GM04504 (cell line): ENCODE results near the gene TMCO4.
"Not testable (repeated sequence)": the region's sequence is repeated elsewhere in the genome, so short reads cannot be mapped to it uniquely, and the experiment has no call there.

ENCODE experiments used
- DNase-seq: peaks from one replicate; pipeline ENCODE4 v3.0.0-alpha.2; 2012; ENCODE audit warnings: low read depth

TMCO4 gene

GRCh38 chr1:19812875-19813642 is 13.3 kb upstream of the TMCO4 start:
- DNase-seq = no peak

GRCh38 chr1:19811206-19811851 is 11.6 kb upstream of the TMCO4 start:
- no peak for DNase-seq

- no peak for DNase-seq
Observed at GRCh38 chr1:19809044-19809750, 9.5 kb upstream of the TMCO4 start.

GRCh38 chr1:19808351-19808750 is 8.6 kb upstream of the TMCO4 start:
- no peak for DNase-seq

- DNase-seq = no peak
Observed at GRCh38 chr1:19804831-19805251, 5.1 kb upstream of the TMCO4 start.

- DNase-seq = no peak
Observed at GRCh38 chr1:19802269-19802668, 2.6 kb upstream of the TMCO4 start.

- DNase-seq = peak; percentile 43
Observed at GRCh38 chr1:19800076-19800804, 524 bp upstream of the TMCO4 start.

GRCh38 chr1:19798486-19799229 is 1.1 kb downstream of the TMCO4 start:
- no peak for DNase-seq

GRCh38 chr1:19797827-19798226 is 1.9 kb downstream of the TMCO4 start:
- no peak for DNase-seq

- DNase-seq = no peak
Observed at GRCh38 chr1:19794583-19794982, 5.1 kb downstream of the TMCO4 start.

- no peak for DNase-seq
Observed at GRCh38 chr1:19793360-19794046, 6.2 kb downstream of the TMCO4 start.

- DNase-seq = no peak
Observed at GRCh38 chr1:19792237-19793002, 7.3 kb downstream of the TMCO4 start.

GRCh38 chr1:19790061-19790975 is 9.4 kb downstream of the TMCO4 start:
- not testable (repeated sequence) for DNase-seq

GRCh38 chr1:19786988-19787423 is 12.7 kb downstream of the TMCO4 start:
- no peak for DNase-seq

- no peak for DNase-seq
Observed at GRCh38 chr1:19785660-19786059, 14.1 kb downstream of the TMCO4 start.

GRCh38 chr1:19780267-19780877 is 19.3 kb downstream of the TMCO4 start:
- no peak for DNase-seq

GRCh38 chr1:19776933-19777332 is 22.8 kb downstream of the TMCO4 start:
- DNase-seq = no peak

GRCh38 chr1:19776287-19776686 is 23.4 kb downstream of the TMCO4 start:
- DNase-seq = no peak

- no peak for DNase-seq
Observed at GRCh38 chr1:19775831-19776230, 23.9 kb downstream of the TMCO4 start.
